HepG2 (cell line): ENCODE results near the gene CPSF4. TPM values are rescaled to one million over a fixed set of nuclear protein-coding genes. Genes with fewer than 3 reads are reported as not detected.

Experiments used
- ARID4A ChIP-seq: sonication (generic); formaldehyde crosslinking; IDR thresholded peaks from 2 replicates; pipeline ENCODE4 v1.5.0; 2020; ENCODE audit warnings: mild to moderate bottlenecking, missing genetic modification reagents, borderline replicate concordance
- CHD4 ChIP-seq: fragments of 200-600 bp; sonication (generic); IDR thresholded peaks from 2 replicates; pipeline ENCODE4 v1.7.0; 2017; ENCODE audit warnings: mild to moderate bottlenecking, low read length, borderline replicate concordance
- DRAP1 ChIP-seq: IDR thresholded peaks from 2 replicates; pipeline ENCODE4 v1.6.1; 2016; ENCODE audit warnings: missing genetic modification reagents, missing compliant biosample characterization
- KDM2A ChIP-seq: sonication (generic); formaldehyde crosslinking; IDR thresholded peaks from 2 replicates; pipeline ENCODE4 v1.4.0; 2020; ENCODE audit warnings: low read depth, missing genetic modification reagents, borderline replicate concordance
- NCOR1 ChIP-seq: fragments of 200-600 bp; sonication (generic); IDR thresholded peaks from 2 replicates; pipeline ENCODE4 v1.7.0; 2017; ENCODE audit warnings: antibody characterized with exemption, low read length, borderline replicate concordance
- POGZ ChIP-seq: sonication (generic); formaldehyde crosslinking; IDR thresholded peaks from 2 replicates; pipeline ENCODE4 v1.4.0; 2020; ENCODE audit warnings: mild to moderate bottlenecking, missing genetic modification reagents
- RARG ChIP-seq: sonication (generic); formaldehyde crosslinking; IDR thresholded peaks from 2 replicates; pipeline ENCODE4 v1.4.0; 2020; ENCODE audit warnings: low read depth, mild to moderate bottlenecking, missing genetic modification reagents
- SYNCRIP ChIP-seq: fragments of 200-400 bp; formaldehyde crosslinking; IDR thresholded peaks from 2 replicates; pipeline ENCODE4 v1.6.1; 2018; ENCODE audit warnings: mild to moderate bottlenecking, low read depth, low read length; ENCODE audit not compliant: insufficient read depth
- ZBTB2 ChIP-seq: sonication (generic); formaldehyde crosslinking; IDR thresholded peaks from 2 replicates; pipeline ENCODE4 v1.8.0; 2022; ENCODE audit warnings: low read depth, missing genetic modification reagents
- ZBTB39 ChIP-seq: sonication (generic); formaldehyde crosslinking; IDR thresholded peaks from 2 replicates; pipeline ENCODE4 v1.5.0; 2020; ENCODE audit warnings: missing genetic modification reagents
- ZBTB4 ChIP-seq: sonication (generic); formaldehyde crosslinking; IDR thresholded peaks from 2 replicates; pipeline ENCODE4 v1.4.0; 2020; ENCODE audit warnings: missing genetic modification reagents, mild to moderate bottlenecking, borderline replicate concordance
- ZNF230 ChIP-seq: sonication (generic); formaldehyde crosslinking; IDR thresholded peaks from 2 replicates; pipeline ENCODE4 v1.4.0; 2020; ENCODE audit warnings: mild to moderate bottlenecking, missing genetic modification reagents
- ZNF256 ChIP-seq: sonication (generic); formaldehyde crosslinking; conservative IDR thresholded peaks from 2 replicates; pipeline ENCODE4 v1.4.0; 2020; ENCODE audit warnings: missing genetic modification reagents
- ZSCAN22 ChIP-seq: sonication (generic); formaldehyde crosslinking; IDR thresholded peaks from 2 replicates; pipeline ENCODE4 v1.4.0; 2020; ENCODE audit warnings: mild to moderate bottlenecking, missing genetic modification reagents
- polyA plus RNA-seq, 8 experiments: library from polyadenylated mRNA; depleted of rRNA in 3 of 8; stranded (reverse) in 7 of 8; unstranded in 1 of 8; fragments of >200 nt; fragmentation: Illumina TruSeq in 4 of 8; extraction: Trizol in 4 of 8; gene quantifications; 2 replicates each; pipeline versions ENCODE4 v1.2.1 to v1.2.3, GENCODE V29; 2011 to 2016; ENCODE audit warnings: low read depth in 4 of 8, missing spikeins in 1 of 8, mixed read lengths in 1 of 8; ENCODE audit not compliant: insufficient read depth in 1 of 8
- total RNA-seq, 5 experiments: library from RNA; depleted of rRNA; stranded (reverse); fragments of >200 nt; fragmentation: Illumina TruSeq; extraction: Trizol; gene quantifications; 2 replicates each; pipeline ENCODE4 v1.2.3, GENCODE V29; 2016; ENCODE audit warnings: low read depth in 1 of 5

CPSF4 gene
- total and polyA plus RNA-seq, 2 of the 13 experiments (the other 11 are each of a cell fraction or from before 2014, with no cell fraction given): 34.1 to 49.6 TPM

- TF ChIP-seq ARID4A (peak; percentile 93), ZNF256 (CRISPR knock-in tag) (no peak; the same call in 1 of the 2 replicates), NCOR1 (no peak), DRAP1 (CRISPR knock-in tag) (peak; percentile 48; the same call in 1 of the 2 replicates), CHD4 (no peak), ZBTB2 (peak; percentile 97), RARG (CRISPR knock-in tag) (no peak), ZNF230 (CRISPR knock-in tag) (peak; percentile 47; the same call in 1 of the 2 replicates), ZSCAN22 (CRISPR knock-in tag) (no peak), SYNCRIP (no peak), KDM2A (peak; percentile 88), POGZ (peak; percentile 79), ZBTB39 (CRISPR knock-in tag) (no peak), ZBTB4 (CRISPR knock-in tag) (0 out of 2 replicates have a peak, but pooled peaks have one; percentile 39)
Observed at GRCh38 chr7:99438573-99439480, at the start of gene CPSF4, which contains the start of gene PTCD1 (continued).
